Neural progenitor cell (in vitro differentiated cells): Measurements from ENCODE around the gene LRRC1.

Source experiments
- EZH2phosphoT487 ChIP-seq: fragments of 200-600 bp; sonication (generic); IDR thresholded peaks from 2 replicates; pipeline ENCODE4 v1.6.1; 2017; ENCODE audit warnings: antibody characterized with exemption
- TF ChIP-seq, protein P1 (sequence below): fragments of 200-600 bp; sonication (generic); IDR thresholded peaks from 2 replicates; pipeline ENCODE4 v1.5.1; 2017; ENCODE audit warnings: antibody characterized with exemption, mild to moderate bottlenecking

GRCh38 chr6:53877151-53877550, 82.3 kb downstream of the LRRC1 start:
- TF ChIP-seq, protein P1, sequence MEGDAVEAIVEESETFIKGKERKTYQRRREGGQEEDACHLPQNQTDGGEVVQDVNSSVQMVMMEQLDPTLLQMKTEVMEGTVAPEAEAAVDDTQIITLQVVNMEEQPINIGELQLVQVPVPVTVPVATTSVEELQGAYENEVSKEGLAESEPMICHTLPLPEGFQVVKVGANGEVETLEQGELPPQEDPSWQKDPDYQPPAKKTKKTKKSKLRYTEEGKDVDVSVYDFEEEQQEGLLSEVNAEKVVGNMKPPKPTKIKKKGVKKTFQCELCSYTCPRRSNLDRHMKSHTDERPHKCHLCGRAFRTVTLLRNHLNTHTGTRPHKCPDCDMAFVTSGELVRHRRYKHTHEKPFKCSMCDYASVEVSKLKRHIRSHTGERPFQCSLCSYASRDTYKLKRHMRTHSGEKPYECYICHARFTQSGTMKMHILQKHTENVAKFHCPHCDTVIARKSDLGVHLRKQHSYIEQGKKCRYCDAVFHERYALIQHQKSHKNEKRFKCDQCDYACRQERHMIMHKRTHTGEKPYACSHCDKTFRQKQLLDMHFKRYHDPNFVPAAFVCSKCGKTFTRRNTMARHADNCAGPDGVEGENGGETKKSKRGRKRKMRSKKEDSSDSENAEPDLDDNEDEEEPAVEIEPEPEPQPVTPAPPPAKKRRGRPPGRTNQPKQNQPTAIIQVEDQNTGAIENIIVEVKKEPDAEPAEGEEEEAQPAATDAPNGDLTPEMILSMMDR, result no peak
- TF ChIP-seq EZH2phosphoT487, result no peak
